ENCODE measurements around the gene ELOVL7. TPM values are rescaled to one million over a fixed set of nuclear protein-coding genes. Genes with fewer than 3 reads are reported as not detected.

ELOVL7 gene
- total and polyA plus RNA-seq, 3 experiments from 2014 or later: 0.11 to 0.18 TPM; not detected in 1

- H3K36me3 Mint-ChIP-seq: peaks cover 0 to 2% (median 0%) of the 10 kb centered on the region in 3 donors
- no peak overlapping the region for H3K27ac Mint-ChIP-seq
- H3K4me3 Mint-ChIP-seq: no peak overlapping the region
- Histone ChIP-seq H3K4me1 (ENCODE audit: insufficient read depth, low read length) (no peaks in the 10 kb centered on the region), H3K4me3 (ENCODE audit: low read length) (no peak overlapping the region), H3K9me3 (ENCODE audit: low read length) (no peaks in the 10 kb centered on the region), H3K27me3 (ENCODE audit: insufficient read depth, low read length, poor library complexity, severe bottlenecking) (no peaks in the 10 kb centered on the region), H3K36me3 (ENCODE audit: insufficient read depth, low read length) (no peaks in the 10 kb centered on the region), H3K27ac (ENCODE audit: low read depth, low read length) (no peak overlapping the region)
- POLR2A ChIA-PET: no interaction called here
- no peak for DNase-seq
- peaks cover 7 to 13% of the 10 kb centered on the region in 2 donors for H3K27me3 Mint-ChIP-seq
- no peaks in the 10 kb centered on the region for H3K4me1 Mint-ChIP-seq
- peaks cover 0 to 6% (median 0%) of the 10 kb centered on the region in 5 donors for H3K9me3 Mint-ChIP-seq
- CTCF ChIA-PET: no interaction called here
Measured at GRCh38 chr5:60776343-60776742, 67.7 kb downstream of the ELOVL7 start.

- Histone ChIP-seq H3K27ac (ENCODE audit: low read depth, low read length) (no peak overlapping the region), H3K4me1 (ENCODE audit: insufficient read depth, low read length) (no peaks in the 10 kb centered on the region), H3K27me3 (ENCODE audit: insufficient read depth, low read length, poor library complexity, severe bottlenecking) (no peaks in the 10 kb centered on the region), H3K9me3 (ENCODE audit: low read length) (no peaks in the 10 kb centered on the region), H3K36me3 (ENCODE audit: insufficient read depth, low read length) (no peaks in the 10 kb centered on the region), H3K4me3 (ENCODE audit: low read length) (no peak overlapping the region)
- Mint-ChIP-seq H3K9me3 (peaks cover 0 to 2% (median 0%) of the 10 kb centered on the region in 5 donors), H3K36me3 (no peaks in the 10 kb centered on the region), H3K4me1 (no peaks in the 10 kb centered on the region), H3K27ac (no peak overlapping the region), H3K4me3 (no peak overlapping the region), H3K27me3 (peaks cover 6 to 17% of the 10 kb centered on the region in 2 donors)
- ChIA-PET POLR2A (no interaction called here), CTCF (no interaction called here)
- no peak for DNase-seq
Measured at GRCh38 chr5:60765019-60765709, 78.9 kb downstream of the ELOVL7 start.

- ChIA-PET POLR2A (no interaction called here), CTCF (no interaction called here)
- Mint-ChIP-seq H3K36me3 (no peaks in the 10 kb centered on the region), H3K27me3 (peaks cover 4 to 25% of the 10 kb centered on the region in 2 donors), H3K4me3 (no peak overlapping the region), H3K9me3 (peaks cover 0 to 3% (median 0%) of the 10 kb centered on the region in 5 donors), H3K27ac (no peak overlapping the region), H3K4me1 (no peaks in the 10 kb centered on the region)
- no peaks in the 10 kb centered on the region for H3K27me3 ChIP-seq (ENCODE audit: insufficient read depth, low read length, poor library complexity, severe bottlenecking)
- no peak for DNase-seq
- no peaks in the 10 kb centered on the region for H3K4me1 ChIP-seq (ENCODE audit: insufficient read depth, low read length)
- no peaks in the 10 kb centered on the region for H3K9me3 ChIP-seq (ENCODE audit: low read length)
- no peaks in the 10 kb centered on the region for H3K36me3 ChIP-seq (ENCODE audit: insufficient read depth, low read length)
- H3K4me3 ChIP-seq (ENCODE audit: low read length): no peak overlapping the region
- H3K27ac ChIP-seq (ENCODE audit: low read depth, low read length): no peak overlapping the region
Measured at GRCh38 chr5:60763061-60763460, 81.0 kb downstream of the ELOVL7 start.

GRCh38 chr5:60754495-60754894 lies 89.6 kb downstream of the ELOVL7 start:
- Histone ChIP-seq H3K4me1 (ENCODE audit: insufficient read depth, low read length) (no peaks in the 10 kb centered on the region), H3K4me3 (ENCODE audit: low read length) (no peak overlapping the region), H3K27ac (ENCODE audit: low read depth, low read length) (no peak overlapping the region), H3K27me3 (ENCODE audit: insufficient read depth, low read length, poor library complexity, severe bottlenecking) (no peaks in the 10 kb centered on the region), H3K9me3 (ENCODE audit: low read length) (no peaks in the 10 kb centered on the region), H3K36me3 (ENCODE audit: insufficient read depth, low read length) (no peaks in the 10 kb centered on the region)
- H3K27me3 Mint-ChIP-seq: peaks cover 0 to 18% of the 10 kb centered on the region in 2 donors
- H3K36me3 Mint-ChIP-seq: no peaks in the 10 kb centered on the region
- no peaks in the 10 kb centered on the region for H3K9me3 Mint-ChIP-seq
- H3K4me1 Mint-ChIP-seq: no peaks in the 10 kb centered on the region
- ChIA-PET POLR2A (no interaction called here), CTCF (no interaction called here)
- no peak overlapping the region for H3K27ac Mint-ChIP-seq
- no peak overlapping the region for H3K4me3 Mint-ChIP-seq
- no peak for DNase-seq

- Histone ChIP-seq H3K9me3 (ENCODE audit: low read length) (no peaks in the 10 kb centered on the region), H3K36me3 (ENCODE audit: insufficient read depth, low read length) (no peaks in the 10 kb centered on the region), H3K27me3 (ENCODE audit: insufficient read depth, low read length, poor library complexity, severe bottlenecking) (no peaks in the 10 kb centered on the region), H3K4me1 (ENCODE audit: insufficient read depth, low read length) (no peaks in the 10 kb centered on the region), H3K4me3 (ENCODE audit: low read length) (no peak overlapping the region), H3K27ac (ENCODE audit: low read depth, low read length) (no peak overlapping the region)
- Mint-ChIP-seq H3K36me3 (peaks cover 0 to 4% (median 0%) of the 10 kb centered on the region in 3 donors), H3K4me1 (no peaks in the 10 kb centered on the region), H3K27me3 (peaks cover 3 to 7% of the 10 kb centered on the region in 2 donors), H3K4me3 (no peak overlapping the region), H3K27ac (no peak overlapping the region), H3K9me3 (peaks cover 5 to 14% (median 12%) of the 10 kb centered on the region in 5 donors)
- POLR2A ChIA-PET: no interaction called here
- CTCF ChIA-PET: no interaction called here
- DNase-seq: no peak
Measured at GRCh38 chr5:60744682-60745081, 99.4 kb downstream of the ELOVL7 start.

- no peak overlapping the region for H3K27ac ChIP-seq (ENCODE audit: low read depth, low read length)
- H3K4me3 ChIP-seq (ENCODE audit: low read length): no peak overlapping the region
- Mint-ChIP-seq H3K27me3 (peaks cover 3% of the 10 kb centered on the region in 2 donors), H3K36me3 (peaks cover 0 to 4% (median 0%) of the 10 kb centered on the region in 3 donors), H3K4me1 (no peaks in the 10 kb centered on the region), H3K4me3 (no peak overlapping the region), H3K27ac (no peak overlapping the region), H3K9me3 (peaks cover 5 to 16% (median 14%) of the 10 kb centered on the region in 5 donors)
- H3K9me3 ChIP-seq (ENCODE audit: low read length): no peaks in the 10 kb centered on the region
- no peaks in the 10 kb centered on the region for H3K4me1 ChIP-seq (ENCODE audit: insufficient read depth, low read length)
- ChIA-PET POLR2A (no interaction called here), CTCF (interaction anchor here (1.4 kb wide), 1 partner anchor 12 kb away, joined by 3 read pairs; no protein-coding TSS in a partner anchor)
- H3K27me3 ChIP-seq (ENCODE audit: insufficient read depth, low read length, poor library complexity, severe bottlenecking): no peaks in the 10 kb centered on the region
- DNase-seq: no peak
- no peaks in the 10 kb centered on the region for H3K36me3 ChIP-seq (ENCODE audit: insufficient read depth, low read length)
Measured at GRCh38 chr5:60743511-60744314, 100.4 kb downstream of the ELOVL7 start.

GRCh38 chr5:60740322-60740721 lies 103.7 kb downstream of the ELOVL7 start:
- Histone ChIP-seq H3K27me3 (ENCODE audit: insufficient read depth, low read length, poor library complexity, severe bottlenecking) (no peaks in the 10 kb centered on the region), H3K4me1 (ENCODE audit: insufficient read depth, low read length) (no peaks in the 10 kb centered on the region), H3K4me3 (ENCODE audit: low read length) (no peak overlapping the region), H3K27ac (ENCODE audit: low read depth, low read length) (no peak overlapping the region), H3K36me3 (ENCODE audit: insufficient read depth, low read length) (no peaks in the 10 kb centered on the region), H3K9me3 (ENCODE audit: low read length) (no peaks in the 10 kb centered on the region)
- H3K4me1 Mint-ChIP-seq: no peaks in the 10 kb centered on the region
- H3K4me3 Mint-ChIP-seq: no peak overlapping the region
- peaks cover 0 to 4% (median 0%) of the 10 kb centered on the region in 3 donors for H3K36me3 Mint-ChIP-seq
- POLR2A ChIA-PET: no interaction called here
- no peak overlapping the region for H3K27ac Mint-ChIP-seq
- peaks cover 5 to 12% of the 10 kb centered on the region in 2 donors for H3K27me3 Mint-ChIP-seq
- CTCF ChIA-PET: no interaction called here
- no peak for DNase-seq
- peaks cover 5 to 16% (median 14%) of the 10 kb centered on the region in 5 donors for H3K9me3 Mint-ChIP-seq

- no peaks in the 10 kb centered on the region for H3K9me3 ChIP-seq (ENCODE audit: low read length)
- ChIA-PET CTCF (interaction anchor here (1.5 kb wide), 1 partner anchor 20 kb away, joined by 3 read pairs; no protein-coding TSS in a partner anchor), POLR2A (no interaction called here)
Measured at GRCh38 chr5:60738933-60739332, 105.1 kb downstream of the ELOVL7 start.

More at GRCh38 chr5:60738933-60739332, 105.1 kb downstream of the ELOVL7 start:
- Histone ChIP-seq H3K27me3 (ENCODE audit: insufficient read depth, low read length, poor library complexity, severe bottlenecking) (no peaks in the 10 kb centered on the region), H3K36me3 (ENCODE audit: insufficient read depth, low read length) (no peaks in the 10 kb centered on the region), H3K27ac (ENCODE audit: low read depth, low read length) (no peak overlapping the region), H3K4me1 (ENCODE audit: insufficient read depth, low read length) (no peaks in the 10 kb centered on the region), H3K4me3 (ENCODE audit: low read length) (no peak overlapping the region)
- no peak overlapping the region for H3K27ac Mint-ChIP-seq
- no peak overlapping the region for H3K4me3 Mint-ChIP-seq
- H3K27me3 Mint-ChIP-seq: peaks cover 2 to 12% of the 10 kb centered on the region in 2 donors
- H3K9me3 Mint-ChIP-seq: peaks cover 5 to 16% (median 14%) of the 10 kb centered on the region in 5 donors
- DNase-seq: no peak
- peaks cover 0 to 4% (median 0%) of the 10 kb centered on the region in 3 donors for H3K36me3 Mint-ChIP-seq
- H3K4me1 Mint-ChIP-seq: no peaks in the 10 kb centered on the region
